Measurements from ENCODE around the gene VTN.
A peak's percentile ranks its signal among the peaks of the same experiment; 100 is the strongest.

Gene VTN

DNA sequence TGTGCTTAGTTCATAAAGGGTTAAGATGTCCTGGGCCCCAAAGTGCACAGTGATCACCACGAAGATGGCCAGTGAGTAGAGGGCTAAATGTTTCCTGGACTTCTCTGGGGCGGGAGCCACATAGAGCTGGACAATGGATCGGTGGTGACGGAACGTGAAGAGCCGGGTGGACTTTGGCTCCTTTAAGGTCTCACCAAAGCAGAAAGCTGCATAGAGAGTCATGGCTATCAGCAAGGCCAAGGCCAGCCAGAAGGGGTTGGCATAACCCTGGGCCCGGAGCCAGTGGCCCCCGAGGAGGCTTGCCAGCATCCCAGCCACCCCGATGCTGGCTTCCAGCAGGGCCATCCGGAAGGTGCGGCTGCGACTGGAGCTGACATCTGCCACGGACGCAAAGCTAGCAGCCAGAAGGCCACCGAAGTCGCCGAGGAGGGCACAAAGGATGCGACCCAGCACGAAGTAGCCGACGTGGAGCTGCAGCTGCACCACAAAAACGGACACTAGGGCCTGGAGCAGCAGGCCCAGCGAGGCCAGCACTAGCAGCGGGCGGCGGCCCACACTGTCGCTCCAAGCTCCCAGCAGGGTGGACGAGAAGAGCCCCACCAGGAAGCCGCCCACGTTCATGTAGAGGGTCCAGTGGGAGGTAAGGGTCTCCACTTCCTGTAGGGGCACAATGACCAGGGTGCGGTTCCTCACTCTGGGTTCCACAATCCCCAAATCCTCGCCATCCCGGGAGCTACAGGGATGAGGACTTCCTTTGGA lies 34.9 kb upstream of the VTN start:
- H3K36me3 ChIP-seq (ENCODE audit: low read length): no peaks in the 10 kb centered on the region
- H3K79me2 ChIP-seq (ENCODE audit: insufficient read depth, low read length): no peaks in the 10 kb centered on the region
- no peaks in the 10 kb centered on the region for H3F3A ChIP-seq (ENCODE audit: insufficient read depth)
- H3K27ac ChIP-seq (ENCODE audit: low read depth, low read length): no peak overlapping the region
- H3K9me3 ChIP-seq (ENCODE audit: insufficient read depth, low read length): no peaks in the 10 kb centered on the region
- H3K27me3 ChIP-seq (ENCODE audit: low read length): no peaks in the 10 kb centered on the region
- H3K9me2 ChIP-seq (replicated peaks; ENCODE audit: insufficient read depth, low read length): no peaks in the 10 kb centered on the region
- H3K4me2 ChIP-seq (ENCODE audit: low read depth, low read length, poor library complexity, severe bottlenecking): peak overlapping the region; percentile 63
- H4K20me1 ChIP-seq (ENCODE audit: low read depth, low read length): no peaks in the 10 kb centered on the region
- peak overlapping the region; percentile 92 for H2AFZ ChIP-seq (ENCODE audit: low read depth, low read length, severe bottlenecking)
- H3K4me3 ChIP-seq (ENCODE audit: insufficient read depth, low read length, poor library complexity, severe bottlenecking): peak overlapping the region; percentile 62
- TF ChIP-seq EZH2phosphoT487 (conservative IDR thresholded peaks at IDR 0.05; ENCODE audit: low read length) (no peak), CTCF (IDR thresholded peaks at IDR 0.05; ENCODE audit: insufficient read depth, low read length, poor library complexity, severe bottlenecking) (no peak)
- H3K9ac ChIP-seq (ENCODE audit: low read length): peak overlapping the region; percentile 77

GRCh38 chr17:28404461-28404811 lies 34.3 kb upstream of the VTN start:
- Histone ChIP-seq H3K79me2 (ENCODE audit: insufficient read depth, low read length) (no peaks in the 10 kb centered on the region), H3F3A (ENCODE audit: insufficient read depth) (no peaks in the 10 kb centered on the region), H3K9me2 (replicated peaks; ENCODE audit: insufficient read depth, low read length) (no peaks in the 10 kb centered on the region), H3K4me3 (ENCODE audit: insufficient read depth, low read length, poor library complexity, severe bottlenecking) (no peak overlapping the region), H2AFZ (ENCODE audit: low read depth, low read length, severe bottlenecking) (no peak overlapping the region), H3K4me2 (ENCODE audit: low read depth, low read length, poor library complexity, severe bottlenecking) (no peak overlapping the region), H3K36me3 (ENCODE audit: low read length) (no peaks in the 10 kb centered on the region), H3K9me3 (ENCODE audit: insufficient read depth, low read length) (no peaks in the 10 kb centered on the region), H3K27ac (ENCODE audit: low read depth, low read length) (no peak overlapping the region), H3K27me3 (ENCODE audit: low read length) (no peaks in the 10 kb centered on the region), H3K9ac (ENCODE audit: low read length) (no peak overlapping the region), H4K20me1 (ENCODE audit: low read depth, low read length) (no peaks in the 10 kb centered on the region)
- TF ChIP-seq CTCF (IDR thresholded peaks at IDR 0.05; ENCODE audit: insufficient read depth, low read length, poor library complexity, severe bottlenecking) (no peak), EZH2phosphoT487 (conservative IDR thresholded peaks at IDR 0.05; ENCODE audit: low read length) (no peak)

GRCh38 chr17:28404007-28404406 lies 33.9 kb upstream of the VTN start:
- TF ChIP-seq CTCF (IDR thresholded peaks at IDR 0.05; ENCODE audit: insufficient read depth, low read length, poor library complexity, severe bottlenecking) (no peak), EZH2phosphoT487 (conservative IDR thresholded peaks at IDR 0.05; ENCODE audit: low read length) (no peak)
- H4K20me1 ChIP-seq (ENCODE audit: low read depth, low read length): no peaks in the 10 kb centered on the region
- no peaks in the 10 kb centered on the region for H3K79me2 ChIP-seq (ENCODE audit: insufficient read depth, low read length)
- no peak overlapping the region for H3K4me2 ChIP-seq (ENCODE audit: low read depth, low read length, poor library complexity, severe bottlenecking)
- no peak overlapping the region for H3K9ac ChIP-seq (ENCODE audit: low read length)
- H3F3A ChIP-seq (ENCODE audit: insufficient read depth): no peaks in the 10 kb centered on the region
- H3K36me3 ChIP-seq (ENCODE audit: low read length): no peaks in the 10 kb centered on the region
- no peak overlapping the region for H2AFZ ChIP-seq (ENCODE audit: low read depth, low read length, severe bottlenecking)
- H3K27ac ChIP-seq (ENCODE audit: low read depth, low read length): no peak overlapping the region
- no peak overlapping the region for H3K4me3 ChIP-seq (ENCODE audit: insufficient read depth, low read length, poor library complexity, severe bottlenecking)
- no peaks in the 10 kb centered on the region for H3K9me3 ChIP-seq (ENCODE audit: insufficient read depth, low read length)
- no peaks in the 10 kb centered on the region for H3K9me2 ChIP-seq (replicated peaks; ENCODE audit: insufficient read depth, low read length)
- H3K27me3 ChIP-seq (ENCODE audit: low read length): no peaks in the 10 kb centered on the region
